Calu3 (cell line): ENCODE measurements around the gene DEFB114. TPM values are rescaled to one million over a fixed set of nuclear protein-coding genes. Genes with fewer than 3 reads are reported as not detected.

Experiments used
- BruUV-seq: library from RNA; stranded (reverse); fragments of 400-500 nt; replicated peaks from 2 replicates; lab custom pipeline; 2021; lab: Mats Ljungman, UMichigan
- CTCF ChIA-PET: fragments of 300-600 bp; sonication (Branson Sonifier 250); formaldehyde crosslinking; loops from one replicate; lab custom pipeline; 2022; ENCODE audit warnings: antibody characterized with exemption; lab: Charles Lee
- DNase-seq: peaks from one replicate; pipeline ENCODE4 v3.0.0; 2022
- H3K27ac Mint-ChIP-seq: one replicate; pipeline ENCODE4 v1.8.0; 2022; ENCODE audit warnings: mixed read lengths; ENCODE audit not compliant: unreplicated experiment
- H3K27me3 Mint-ChIP-seq: one replicate; pipeline ENCODE4 v1.8.0; 2022; ENCODE audit warnings: mixed read lengths; ENCODE audit not compliant: unreplicated experiment
- H3K36me3 Mint-ChIP-seq: one replicate; pipeline ENCODE4 v1.8.0; 2022; ENCODE audit warnings: mild to moderate bottlenecking, moderate library complexity, mixed read lengths; ENCODE audit not compliant: insufficient read depth, unreplicated experiment
- H3K4me1 Mint-ChIP-seq: one replicate; pipeline ENCODE4 v1.8.0; 2022; ENCODE audit warnings: mild to moderate bottlenecking, low read depth, mixed read lengths; ENCODE audit not compliant: unreplicated experiment
- H3K4me3 Mint-ChIP-seq: one replicate; pipeline ENCODE4 v1.8.0; 2022; ENCODE audit warnings: mild to moderate bottlenecking, low read depth, moderate library complexity, mixed read lengths; ENCODE audit not compliant: unreplicated experiment
- H3K9me3 Mint-ChIP-seq: one replicate; pipeline ENCODE4 v1.8.0; 2022; ENCODE audit warnings: low read depth, mixed read lengths; ENCODE audit not compliant: unreplicated experiment
- CTCF ChIP-seq: fragments of 200-600 bp; IDR thresholded peaks from one replicate; pipeline ENCODE4 v1.8.0; 2022; ENCODE audit warnings: antibody characterized with exemption; ENCODE audit not compliant: unreplicated experiment
- intact Hi-C: fragments of 100-400 bp; cut with micrococcal nuclease; formaldehyde crosslinking; loops from one replicate; pipeline ENCODE4 v1.10.0; 2022; ENCODE audit not compliant: unreplicated experiment
- total RNA-seq: library from RNA; stranded (reverse); gene quantifications from 2 replicates; pipeline ENCODE4 v1.2.3, GENCODE V29; 2022

DEFB114 gene
- total RNA-seq, 1 experiment from 2014 or later: not detected

- CTCF ChIA-PET: no interaction called here
- Mint-ChIP-seq H3K27ac (no peak overlapping the region), H3K36me3 (no peaks in the 10 kb centered on the region), H3K4me3 (no peak overlapping the region), H3K4me1 (no peaks in the 10 kb centered on the region), H3K9me3 (no peaks in the 10 kb centered on the region), H3K27me3 (no peaks in the 10 kb centered on the region)
- DNase-seq: no peak
- TF ChIP-seq CTCF: no peak
- BruUV-seq: no TSS peak
- intact Hi-C loops: no loop called here
Measured at GRCh38 chr6:49933526-49933925, 30.4 kb downstream of the DEFB114 start.

GRCh38 chr6:49929340-49929739 lies 34.6 kb downstream of the DEFB114 start:
- no peak for TF ChIP-seq CTCF
- no peak overlapping the region for H3K27ac Mint-ChIP-seq
- no TSS peak for BruUV-seq
- no peaks in the 10 kb centered on the region for H3K27me3 Mint-ChIP-seq
- no peak overlapping the region for H3K4me3 Mint-ChIP-seq
- DNase-seq: no peak
- H3K9me3 Mint-ChIP-seq: peaks cover 5% of the 10 kb centered on the region
- peaks cover 10% of the 10 kb centered on the region for H3K4me1 Mint-ChIP-seq
- CTCF ChIA-PET: no interaction called here
- intact Hi-C loops: no loop called here
- no peaks in the 10 kb centered on the region for H3K36me3 Mint-ChIP-seq

GRCh38 chr6:49923826-49924225 lies 40.1 kb downstream of the DEFB114 start:
- H3K27me3 Mint-ChIP-seq: no peaks in the 10 kb centered on the region

GRCh38 chr6:49919935-49920644 lies 43.9 kb downstream of the DEFB114 start:
- Mint-ChIP-seq H3K27me3 (no peaks in the 10 kb centered on the region), H3K9me3 (no peaks in the 10 kb centered on the region), H3K36me3 (no peaks in the 10 kb centered on the region), H3K27ac (no peak overlapping the region), H3K4me1 (no peaks in the 10 kb centered on the region), H3K4me3 (no peak overlapping the region)
- CTCF ChIA-PET: no interaction called here
- BruUV-seq: no TSS peak
- TF ChIP-seq CTCF: no peak
- DNase-seq: no peak
- intact Hi-C loops: no loop called here

More at GRCh38 chr6:49923826-49924225, 40.1 kb downstream of the DEFB114 start:
- intact Hi-C loops: no loop called here
- DNase-seq: no peak
- Mint-ChIP-seq H3K27ac (no peak overlapping the region), H3K9me3 (peaks cover 5% of the 10 kb centered on the region), H3K4me3 (no peak overlapping the region), H3K4me1 (peaks cover 10% of the 10 kb centered on the region), H3K36me3 (no peaks in the 10 kb centered on the region)
- BruUV-seq: no TSS peak
- TF ChIP-seq CTCF: no peak
- CTCF ChIA-PET: no interaction called here
